DOHH2 (cell line): ENCODE measurements around the gene XRN2.

Experiments
- EZH2phosphoT487 ChIP-seq: fragments of 200-600 bp; sonication (generic); IDR thresholded peaks from 2 replicates; pipeline ENCODE4 v1.6.1; 2017; ENCODE audit warnings: borderline replicate concordance, mild to moderate bottlenecking, antibody characterized with exemption, low read length, moderate library complexity, mixed read lengths
- TF ChIP-seq, protein P1 (sequence below): fragments of 200-600 bp; sonication (generic); IDR thresholded peaks from one replicate; pipeline ENCODE4 v1.5.1; 2014; ENCODE audit warnings: antibody characterized with exemption, mild to moderate bottlenecking, low read depth, low read length; ENCODE audit not compliant: poor library complexity, severe bottlenecking

DNA sequence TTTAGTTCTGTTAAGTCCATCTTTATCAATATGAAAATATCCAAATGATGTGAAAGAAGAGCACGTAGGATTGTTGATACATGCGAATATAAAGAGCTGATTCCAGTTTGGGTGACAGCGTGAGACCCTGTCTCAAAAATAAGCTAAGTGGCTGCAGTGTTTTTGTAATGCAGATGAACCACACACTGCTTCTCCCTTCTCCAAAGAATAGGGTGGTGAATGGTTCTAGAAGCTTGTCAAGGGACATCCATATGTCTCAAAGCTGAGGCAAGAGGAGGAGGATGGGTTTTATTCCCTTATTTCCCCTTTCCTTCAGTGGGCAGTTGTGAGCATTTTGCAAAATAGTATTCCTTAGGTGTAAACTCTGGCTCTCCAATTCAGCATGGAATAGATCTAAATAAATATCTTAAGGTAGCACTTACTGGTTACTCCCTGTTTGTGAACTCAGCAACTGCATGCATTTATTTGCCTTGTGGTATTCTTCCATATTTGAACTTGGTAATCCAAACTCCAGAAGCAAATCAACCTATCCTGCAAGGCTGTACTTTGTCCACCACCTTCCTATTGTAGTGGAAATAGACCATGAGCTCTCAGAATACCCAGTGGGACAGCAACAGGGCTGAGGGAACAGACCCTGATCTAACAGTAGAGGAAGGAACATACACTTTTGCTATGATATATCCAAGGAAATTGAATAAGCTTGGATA, 38.0 kb downstream of the XRN2 start:
- TF ChIP-seq, protein P1, sequence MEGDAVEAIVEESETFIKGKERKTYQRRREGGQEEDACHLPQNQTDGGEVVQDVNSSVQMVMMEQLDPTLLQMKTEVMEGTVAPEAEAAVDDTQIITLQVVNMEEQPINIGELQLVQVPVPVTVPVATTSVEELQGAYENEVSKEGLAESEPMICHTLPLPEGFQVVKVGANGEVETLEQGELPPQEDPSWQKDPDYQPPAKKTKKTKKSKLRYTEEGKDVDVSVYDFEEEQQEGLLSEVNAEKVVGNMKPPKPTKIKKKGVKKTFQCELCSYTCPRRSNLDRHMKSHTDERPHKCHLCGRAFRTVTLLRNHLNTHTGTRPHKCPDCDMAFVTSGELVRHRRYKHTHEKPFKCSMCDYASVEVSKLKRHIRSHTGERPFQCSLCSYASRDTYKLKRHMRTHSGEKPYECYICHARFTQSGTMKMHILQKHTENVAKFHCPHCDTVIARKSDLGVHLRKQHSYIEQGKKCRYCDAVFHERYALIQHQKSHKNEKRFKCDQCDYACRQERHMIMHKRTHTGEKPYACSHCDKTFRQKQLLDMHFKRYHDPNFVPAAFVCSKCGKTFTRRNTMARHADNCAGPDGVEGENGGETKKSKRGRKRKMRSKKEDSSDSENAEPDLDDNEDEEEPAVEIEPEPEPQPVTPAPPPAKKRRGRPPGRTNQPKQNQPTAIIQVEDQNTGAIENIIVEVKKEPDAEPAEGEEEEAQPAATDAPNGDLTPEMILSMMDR = no peak
- TF ChIP-seq EZH2phosphoT487 = no peak
